Kidney epithelial cell (primary cell): ENCODE measurements around the gene CHML. TPM values are rescaled to one million over a fixed set of nuclear protein-coding genes. Genes with fewer than 3 reads are reported as not detected.
"Not testable (repeated sequence)": the region's sequence is repeated elsewhere in the genome, so short reads cannot be mapped to it uniquely, and the experiment has no call there.

Source experiments
- DNase-seq: peaks from one replicate; pipeline ENCODE4 v3.0.0-alpha.2; 2010; ENCODE audit warnings: low read depth
- H3K27me3 ChIP-seq: 2 replicates; pipeline ENCODE4 v1.6.0; 2011; ENCODE audit warnings: low read length; ENCODE audit not compliant: control insufficient read depth, insufficient read depth
- H3K36me3 ChIP-seq: 2 replicates; pipeline ENCODE4 v1.5.1; 2011; ENCODE audit warnings: low read length; ENCODE audit not compliant: control insufficient read depth, insufficient read depth
- H3K4me3 ChIP-seq: 2 replicates; pipeline ENCODE4 v1.5.1; 2011; ENCODE audit warnings: low read depth, mild to moderate bottlenecking, control low read depth, low read length
- CTCF ChIP-seq: IDR thresholded peaks from 2 replicates; pipeline ENCODE4 v1.5.1; 2011; ENCODE audit warnings: mild to moderate bottlenecking, moderate library complexity, low read length, control low read depth, inconsistent platforms; ENCODE audit not compliant: insufficient read depth, poor library complexity, severe bottlenecking
- total RNA-seq: library from RNA; depleted of rRNA; stranded (reverse); fragments of >200 nt; gene quantifications from 2 replicates; pipeline ENCODE4 v1.2.3, GENCODE V29; 2015

CHML gene
- total RNA-seq, 1 donor from 2014 or later, result 20.5 TPM

DNA sequence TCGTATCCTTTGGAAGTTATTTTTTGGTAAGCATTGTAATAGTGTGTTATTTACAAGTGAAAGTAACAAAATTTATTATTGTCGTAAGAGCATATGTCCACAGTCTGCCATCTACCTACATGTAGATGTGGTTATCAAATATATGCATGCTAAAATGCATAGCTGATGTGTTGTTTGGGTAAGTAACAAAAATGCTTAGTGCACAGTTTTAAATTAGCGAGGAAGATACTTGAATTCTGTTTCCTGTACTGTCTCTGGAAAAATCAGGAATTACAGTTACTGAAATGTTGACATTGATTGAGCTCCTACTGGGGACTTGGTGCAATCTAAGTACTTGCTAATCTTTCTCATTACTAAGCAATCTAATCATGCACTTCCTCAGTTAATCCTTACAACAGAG lies 26.2 kb upstream of the CHML start:
- Histone ChIP-seq H3K36me3 (no peaks in the 10 kb centered on the region), H3K27me3 (no peaks in the 10 kb centered on the region), H3K4me3 (no peak overlapping the region)
- DNase-seq, result no peak
- no peak for TF ChIP-seq CTCF

DNA sequence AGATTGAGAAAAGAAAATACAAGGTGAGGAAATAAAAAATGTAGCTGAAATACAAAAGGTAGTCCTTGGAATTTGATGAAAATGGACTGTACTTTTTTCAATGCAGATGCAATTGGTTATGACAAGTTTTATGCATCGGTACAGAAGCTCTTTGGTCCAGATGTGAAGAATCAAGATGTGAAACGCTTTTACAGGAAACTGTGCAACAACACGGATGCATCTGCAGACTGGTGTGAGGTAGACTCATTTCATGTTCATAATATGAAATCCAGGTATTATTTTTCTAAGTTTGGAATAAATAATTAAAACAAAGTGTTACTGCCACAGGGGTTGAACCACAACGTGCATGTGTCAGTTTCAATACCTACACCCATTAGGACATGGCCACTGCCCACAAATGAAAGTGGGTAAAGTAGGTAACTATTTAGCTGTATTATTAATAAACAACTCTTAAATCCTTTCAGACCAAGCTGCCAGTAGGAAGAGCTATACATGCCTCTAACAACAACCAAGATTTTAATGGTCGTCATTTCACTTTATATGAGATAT lies 20.3 kb upstream of the CHML start:
- Histone ChIP-seq H3K27me3 (no peaks in the 10 kb centered on the region), H3K4me3 (no peak overlapping the region), H3K36me3 (no peaks in the 10 kb centered on the region)
- TF ChIP-seq CTCF, result no peak
- DNase-seq, result no peak

- H3K4me3 ChIP-seq, DNase-seq, H3K27me3 ChIP-seq, H3K36me3 ChIP-seq: not testable (repeated sequence)
Observed at GRCh38 chr1:241659016-241659415, 18.8 kb upstream of the CHML start.

GRCh38 chr1:241658081-241658793 lies 18.1 kb upstream of the CHML start:
- Histone ChIP-seq H3K36me3 (no peaks in the 10 kb centered on the region), H3K4me3 (no peak overlapping the region), H3K27me3 (no peaks in the 10 kb centered on the region)
- TF ChIP-seq CTCF, result no peak
- DNase-seq, result no peak

DNA sequence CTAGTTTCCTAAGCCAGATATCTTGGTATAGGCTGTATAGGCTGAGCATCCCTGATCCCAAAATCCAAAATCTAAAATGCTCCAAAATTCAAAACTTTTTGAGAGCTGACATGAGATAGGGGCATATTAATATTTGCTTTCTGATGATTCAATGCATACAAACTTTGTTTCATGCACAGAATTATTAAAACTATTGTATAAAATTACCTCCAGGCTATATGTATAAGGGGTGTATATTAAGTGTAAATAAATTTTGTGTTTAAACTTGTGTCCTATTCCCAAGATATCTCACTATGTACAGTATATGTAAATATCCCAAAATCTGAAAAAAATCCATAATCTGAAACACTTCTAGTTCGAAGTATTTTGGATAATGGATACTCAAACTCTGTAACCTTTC lies 14.5 kb upstream of the CHML start:
- no peak for DNase-seq
- no peak overlapping the region for H3K4me3 ChIP-seq
- H3K36me3 ChIP-seq, result no peaks in the 10 kb centered on the region
- no peak for TF ChIP-seq CTCF
- H3K27me3 ChIP-seq, result no peaks in the 10 kb centered on the region

GRCh38 chr1:241654019-241654418 lies 13.8 kb upstream of the CHML start:
- DNase-seq, result no peak
- Histone ChIP-seq H3K27me3 (no peaks in the 10 kb centered on the region), H3K36me3 (no peaks in the 10 kb centered on the region), H3K4me3 (no peak overlapping the region)
- TF ChIP-seq CTCF, result no peak
